Measurements from ENCODE around the gene SAMD1.

SAMD1 gene

GRCh38 chr19:14086098-14086497, 4.5 kb downstream of the SAMD1 start:
- peaks cover 19% of the 10 kb centered on the region for H3K4me1 Mint-ChIP-seq
- ATAC-seq (no peak), DNase-seq (ENCODE audit: low spot score in 2 of 2) (no peak)
- no peak overlapping the region for H3K27ac Mint-ChIP-seq
- peaks cover 32% of the 10 kb centered on the region for H3K36me3 Mint-ChIP-seq
- no peak overlapping the region for H3K4me3 Mint-ChIP-seq
- H3K9me3 Mint-ChIP-seq, result no peaks in the 10 kb centered on the region

GRCh38 chr19:14085309-14085995, 5.1 kb downstream of the SAMD1 start, which contains the start of gene C19orf67:
Gene C19orf67, minus strand, starts transcription at chr19:14085783. Its CDS starts 156 bp downstream, at chr19:14085627.
- Mint-ChIP-seq H3K27ac (peak within 1 kb of the TSS; percentile 27), H3K9me3 (no peaks in the 10 kb centered on the region), H3K4me3 (no peak within 1 kb of the TSS), H3K4me1 (peaks cover 19% of the 10 kb centered on the region), H3K36me3 (peaks cover 35% of the 10 kb centered on the region)
- DNase-seq (ENCODE audit: low spot score in 2 of 2), result no peak
- ATAC-seq, result no peak

DNA sequence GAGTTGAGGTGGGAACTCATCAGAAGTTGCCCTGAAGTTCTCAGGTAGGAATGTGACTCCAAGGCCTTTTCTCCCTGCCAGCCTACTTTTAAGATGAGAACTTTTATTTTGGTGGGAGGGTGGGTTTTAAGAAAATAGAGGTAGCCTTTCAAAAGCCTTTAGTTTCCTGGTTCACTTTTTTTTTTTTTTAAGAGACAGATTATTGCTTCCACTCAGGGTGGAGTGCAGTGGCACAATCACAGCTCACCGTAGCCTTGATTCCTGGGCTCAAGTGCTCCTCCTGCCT, 7.9 kb downstream of the SAMD1 start:
- ATAC-seq (no peak), DNase-seq (ENCODE audit: low spot score in 2 of 2) (no peak)
- H3K36me3 Mint-ChIP-seq, result peaks cover 15% of the 10 kb centered on the region
- H3K27ac Mint-ChIP-seq, result peak overlapping the region; percentile 96
- peak overlapping the region; percentile 91 for H3K4me3 Mint-ChIP-seq
- peaks cover 13% of the 10 kb centered on the region for H3K4me1 Mint-ChIP-seq
- no peaks in the 10 kb centered on the region for H3K9me3 Mint-ChIP-seq

GRCh38 chr19:14081797-14082674, 8.5 kb downstream of the SAMD1 start:
- Mint-ChIP-seq H3K36me3 (peaks cover 13% of the 10 kb centered on the region), H3K4me3 (peak overlapping the region; percentile 91), H3K4me1 (peaks cover 13% of the 10 kb centered on the region), H3K27ac (peak overlapping the region; percentile 96), H3K9me3 (no peaks in the 10 kb centered on the region)
- peak; percentile 33 for ATAC-seq
- peak; percentile 21 to 67 for DNase-seq (ENCODE audit: low spot score in 2 of 2)

GRCh38 chr19:14080887-14081796, 9.4 kb downstream of the SAMD1 start:
- peak overlapping the region; percentile 91 for H3K4me3 Mint-ChIP-seq
- peaks cover 13% of the 10 kb centered on the region for H3K4me1 Mint-ChIP-seq
- H3K36me3 Mint-ChIP-seq, result peaks cover 9% of the 10 kb centered on the region
- H3K27ac Mint-ChIP-seq, result peak overlapping the region; percentile 96
- DNase-seq (ENCODE audit: low spot score in 2 of 2), result peak; percentile 98 to 100
- peak; percentile 94 for ATAC-seq
- no peaks in the 10 kb centered on the region for H3K9me3 Mint-ChIP-seq

DNA sequence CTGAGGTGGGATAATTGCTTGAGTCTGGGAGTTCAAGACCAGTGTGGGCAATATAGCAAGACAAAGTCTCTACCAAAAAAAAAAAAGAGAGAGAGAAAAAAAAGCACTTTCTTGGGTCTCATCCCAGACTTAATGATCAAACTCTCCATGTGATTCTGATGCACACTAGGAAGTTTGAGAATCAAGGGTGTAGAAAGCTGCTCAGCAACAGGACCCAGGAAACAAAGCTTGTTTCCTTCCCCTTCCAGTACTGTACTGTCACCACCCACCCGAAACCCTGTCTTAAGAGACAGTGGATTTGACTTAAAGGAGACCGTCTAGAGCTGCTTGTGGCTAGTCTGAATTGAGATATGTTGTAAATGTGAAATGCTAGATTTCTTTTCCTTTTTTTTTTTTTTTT, 12.1 kb downstream of the SAMD1 start:
- Mint-ChIP-seq H3K4me1 (peaks cover 27% of the 10 kb centered on the region), H3K9me3 (no peaks in the 10 kb centered on the region), H3K4me3 (no peak overlapping the region), H3K36me3 (peaks cover 14% of the 10 kb centered on the region), H3K27ac (no peak overlapping the region)
- DNase-seq (ENCODE audit: low spot score in 2 of 2) (no peak), ATAC-seq (no peak)

GRCh38 chr19:14073925-14074838, 16.4 kb downstream of the SAMD1 start:
- peak overlapping the region; percentile 98 for H3K4me3 Mint-ChIP-seq
- peak; percentile 15 to 63 for DNase-seq (ENCODE audit: low spot score in 2 of 2)
- H3K27ac Mint-ChIP-seq, result peak overlapping the region; percentile 89
- peak; percentile 5 for ATAC-seq
- no peaks in the 10 kb centered on the region for H3K9me3 Mint-ChIP-seq
- H3K36me3 Mint-ChIP-seq, result peaks cover 5% of the 10 kb centered on the region
- H3K4me1 Mint-ChIP-seq, result peaks cover 13% of the 10 kb centered on the region

DNA sequence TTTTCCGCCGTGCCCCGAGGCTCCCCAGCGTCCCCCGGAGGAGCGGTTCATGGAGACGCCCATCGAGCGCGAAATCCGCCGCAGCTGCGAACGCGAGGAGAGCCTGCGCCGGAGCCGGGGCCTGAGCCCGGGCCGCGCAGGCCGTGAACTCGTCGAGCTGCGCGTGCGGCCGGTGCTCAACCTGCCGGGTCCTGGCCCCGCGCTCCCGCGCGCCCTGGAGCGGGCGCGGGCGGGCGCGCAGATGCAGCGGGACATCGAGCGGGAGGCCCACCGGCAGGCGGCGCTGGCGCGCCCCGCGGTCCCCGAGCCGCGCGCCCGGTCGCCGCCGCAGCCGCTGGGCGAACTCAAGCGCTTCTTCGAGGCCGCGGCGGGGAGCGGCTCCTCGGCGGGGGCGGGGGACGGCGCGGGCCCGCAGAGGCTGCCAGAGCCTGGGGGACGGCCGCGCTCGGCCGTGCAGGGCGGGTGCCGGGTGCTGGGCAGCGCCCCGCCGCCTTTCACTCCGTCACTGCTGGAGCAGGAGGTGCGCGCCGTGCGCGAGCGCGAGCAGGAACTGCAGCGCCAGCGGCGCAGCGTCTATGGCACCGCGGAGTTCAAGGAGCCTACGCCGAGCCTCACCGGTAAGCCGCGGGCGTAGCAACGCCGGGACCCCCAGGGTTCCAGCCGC, 17.2 kb downstream of the SAMD1 start:
- peak overlapping the region; percentile 98 for H3K4me3 Mint-ChIP-seq

DNA sequence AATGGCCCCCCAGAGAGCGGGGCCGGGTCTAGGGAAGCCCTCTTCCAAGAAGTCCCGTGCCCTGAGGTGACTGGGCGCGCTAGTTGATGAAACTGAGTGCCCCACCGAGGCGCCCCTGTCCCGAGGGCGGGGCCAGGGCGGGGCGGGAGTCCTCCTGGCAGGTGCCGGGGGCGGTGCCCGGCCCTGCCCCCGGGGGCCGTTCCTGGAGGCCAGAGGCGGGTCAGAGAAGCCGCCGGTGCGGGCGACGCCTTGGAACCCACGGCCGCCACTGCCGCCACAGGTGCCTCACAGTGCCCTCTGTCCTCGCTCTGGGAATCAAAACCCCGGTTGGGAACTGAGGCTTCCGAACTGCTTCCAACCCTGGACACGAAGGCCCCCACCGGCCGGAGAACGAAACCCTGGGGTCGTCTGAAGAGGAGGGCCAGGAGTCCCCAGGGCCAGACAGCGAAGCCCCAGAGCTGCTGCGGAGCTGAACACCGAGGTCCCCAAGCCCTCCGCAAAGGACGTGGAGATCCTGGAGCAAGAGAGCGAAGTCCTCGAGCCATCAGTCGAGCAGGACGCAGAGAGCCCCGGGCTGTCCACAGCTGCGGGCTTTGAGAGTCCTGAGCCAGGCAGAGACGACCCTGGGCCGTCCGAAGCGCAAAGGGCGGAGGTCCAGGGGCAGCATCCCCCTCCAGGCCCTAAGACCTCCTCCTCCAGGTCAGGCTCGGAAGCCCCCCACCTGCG, 17.9 kb downstream of the SAMD1 start, which contains the start of gene MISP3:
MISP3 (plus strand) TSS at position 252 of the 726 bp plus-strand sequence. CDS start 524 bp downstream, outside the sequence.
- ATAC-seq, result peak; percentile 44
- H3K9me3 Mint-ChIP-seq, result no peaks in the 10 kb centered on the region
- H3K4me3 Mint-ChIP-seq, result peak within 1 kb of the TSS; percentile 98
- peak; percentile 40 to 83 for DNase-seq (ENCODE audit: low spot score in 2 of 2)
- H3K36me3 Mint-ChIP-seq, result peaks cover 5% of the 10 kb centered on the region
- H3K27ac Mint-ChIP-seq, result peak within 1 kb of the TSS; percentile 89
- peaks cover 13% of the 10 kb centered on the region for H3K4me1 Mint-ChIP-seq

More for the DNA sequence above, 17.2 kb downstream of the SAMD1 start:
- DNase-seq (ENCODE audit: low spot score in 2 of 2) (peak; percentile 83 to 89), ATAC-seq (peak; percentile 81)
- Mint-ChIP-seq H3K4me1 (peaks cover 13% of the 10 kb centered on the region), H3K36me3 (peaks cover 5% of the 10 kb centered on the region), H3K27ac (peak overlapping the region; percentile 89), H3K9me3 (no peaks in the 10 kb centered on the region)

DNA sequence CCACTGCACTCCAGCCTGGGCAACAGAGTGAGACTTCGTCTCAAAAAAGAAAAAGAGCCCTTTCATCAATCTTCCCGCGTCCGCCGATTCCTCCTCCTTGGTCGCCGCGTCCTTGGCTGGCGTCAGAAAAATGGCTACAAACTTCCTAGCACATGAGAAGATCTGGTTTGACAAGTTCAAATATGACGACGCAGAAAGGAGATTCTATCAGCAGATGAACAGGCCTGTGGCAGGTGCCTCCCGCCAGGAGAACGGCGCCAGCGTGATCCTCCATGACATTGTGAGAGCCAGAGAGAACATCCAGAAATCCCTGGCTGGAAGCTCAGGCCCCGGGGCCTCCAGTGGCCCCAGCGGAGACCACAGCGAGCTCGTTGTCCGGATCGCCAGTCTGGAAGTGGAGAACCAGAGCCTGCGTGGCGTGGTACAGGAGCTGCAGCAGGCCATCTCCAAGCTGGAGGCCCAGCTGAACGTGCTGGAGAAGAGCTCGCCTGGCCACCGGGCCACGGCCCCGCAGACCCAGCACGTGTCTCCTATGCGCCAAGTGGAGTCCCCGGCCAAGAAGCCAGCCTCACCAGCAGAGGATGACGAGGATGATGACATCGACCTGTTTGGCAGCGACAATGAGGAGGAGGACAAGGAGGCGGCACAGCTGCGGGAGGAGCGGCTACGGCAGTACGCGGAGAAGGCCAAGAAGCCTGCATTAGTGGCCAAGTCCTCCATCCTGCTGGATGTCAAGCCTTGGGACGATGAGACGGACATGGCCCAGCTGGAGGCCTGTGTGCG, 20.1 kb downstream of the SAMD1 start:
- H3K9me3 Mint-ChIP-seq, result no peaks in the 10 kb centered on the region
- no peak for ATAC-seq
- peaks cover 5% of the 10 kb centered on the region for H3K36me3 Mint-ChIP-seq
- peaks cover 13% of the 10 kb centered on the region for H3K4me1 Mint-ChIP-seq
- no peak overlapping the region for H3K27ac Mint-ChIP-seq
- DNase-seq (ENCODE audit: low spot score in 2 of 2), result no peak
- H3K4me3 Mint-ChIP-seq, result no peak overlapping the region

DNA sequence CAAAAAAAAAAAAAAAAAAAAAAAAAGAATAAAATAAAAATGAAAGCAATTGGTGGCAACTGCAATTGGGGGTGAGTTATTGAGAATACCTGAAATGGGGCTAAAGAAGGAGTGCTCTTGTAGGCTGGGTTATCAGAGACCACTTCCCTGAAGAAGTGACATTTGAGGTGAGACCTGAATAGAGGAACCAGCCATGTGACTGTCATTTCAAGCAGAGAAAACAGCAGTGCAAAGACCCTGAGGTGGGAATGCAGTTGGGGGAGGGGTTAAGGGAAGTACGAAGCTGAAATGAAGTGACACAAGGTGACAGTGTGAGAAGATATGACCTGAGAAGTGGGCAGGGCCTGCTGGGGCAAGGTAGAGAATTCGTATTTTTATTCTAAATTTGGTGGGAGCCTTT, 24.4 kb downstream of the SAMD1 start:
- H3K4me3 Mint-ChIP-seq, result no peak overlapping the region
- no peaks in the 10 kb centered on the region for H3K9me3 Mint-ChIP-seq
- no peak for DNase-seq (ENCODE audit: low spot score in 2 of 2)
- H3K36me3 Mint-ChIP-seq, result no peaks in the 10 kb centered on the region
- H3K4me1 Mint-ChIP-seq, result no peaks in the 10 kb centered on the region
- no peak for ATAC-seq
- no peak overlapping the region for H3K27ac Mint-ChIP-seq

DNA sequence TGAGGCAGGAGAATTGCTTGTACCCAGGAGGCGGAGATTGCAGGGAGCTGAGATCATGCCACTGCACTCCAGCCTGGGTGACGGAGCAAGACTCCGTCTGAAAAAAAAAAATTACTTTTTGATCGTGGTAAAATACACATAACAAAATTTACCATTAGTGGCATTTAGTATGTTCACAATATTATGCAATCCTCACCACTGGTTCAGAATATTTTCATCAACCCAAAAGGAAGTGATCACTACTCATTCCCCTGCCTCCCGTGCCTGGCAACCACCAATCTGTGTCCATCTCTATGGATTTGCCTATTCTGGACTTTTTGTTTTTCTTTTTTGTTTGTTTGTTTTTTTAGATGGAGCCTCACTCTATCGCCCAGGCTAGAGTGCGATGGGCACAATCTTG, 27.4 kb downstream of the SAMD1 start:
- Mint-ChIP-seq H3K4me1 (peaks cover 17% of the 10 kb centered on the region), H3K9me3 (no peaks in the 10 kb centered on the region), H3K36me3 (no peaks in the 10 kb centered on the region), H3K27ac (no peak overlapping the region), H3K4me3 (no peak overlapping the region)
- DNase-seq (ENCODE audit: low spot score in 2 of 2) (no peak), ATAC-seq (no peak)

DNA sequence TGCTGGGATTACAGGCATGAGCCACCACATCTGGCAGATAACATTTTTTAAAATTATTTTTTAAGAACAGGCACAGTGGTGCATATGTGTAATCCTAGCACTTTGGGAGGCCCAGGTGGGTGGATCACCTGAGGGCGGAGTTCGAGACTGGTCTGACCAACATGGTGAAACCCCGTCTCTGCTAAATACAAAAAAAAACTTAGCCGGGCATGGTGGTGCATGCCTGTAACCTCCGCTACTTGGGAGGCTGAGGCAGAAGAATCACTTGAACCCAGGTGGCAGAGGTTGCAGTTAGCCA, 28.0 kb downstream of the SAMD1 start:
- no peak overlapping the region for H3K27ac Mint-ChIP-seq
- no peak for DNase-seq (ENCODE audit: low spot score in 2 of 2)
- ATAC-seq, result no peak
- H3K9me3 Mint-ChIP-seq, result no peaks in the 10 kb centered on the region
- peaks cover 23% of the 10 kb centered on the region for H3K4me1 Mint-ChIP-seq
- H3K4me3 Mint-ChIP-seq, result no peak overlapping the region
- H3K36me3 Mint-ChIP-seq, result no peaks in the 10 kb centered on the region

Data from stimulated activated effector memory CD8-positive, alpha-beta T cell treated with anti-CD3 and anti-CD28 coated beads, Interleukin-12 subunit alpha, Interleukin-12 subunit beta, amount 100 ng/mL, for 72 hours (primary cell).